Transverse colon (tissue), 4 donors: ENCODE measurements around the gene ATP1A3. TPM values are rescaled to one million over a fixed set of nuclear protein-coding genes. Genes with fewer than 3 reads are reported as not detected.

Experiments used
- DNase-seq: peaks from one replicate; pipeline ENCODE4 v3.0.0-alpha.2; 2019
- H3K27ac ChIP-seq, 4 donors: fragments of 200-600 bp; sonication (generic); 2 replicates each; pipeline ENCODE4 v1.5.1; 2016 to 2018; ENCODE audit warnings: inconsistent platforms in 4 of 4
- H3K27me3 ChIP-seq: fragments of 200-600 bp; sonication (generic); 2 replicates; pipeline ENCODE4 v1.5.1; 2017; ENCODE audit warnings: inconsistent platforms
- H3K36me3 ChIP-seq, 4 donors: fragments of 200-600 bp; sonication (generic); 2 replicates each; pipeline ENCODE4 v1.5.1; 2017 to 2019; ENCODE audit warnings: inconsistent platforms in 4 of 4
- H3K4me1 ChIP-seq, 4 donors: fragments of 200-600 bp; sonication (generic); 2 replicates each; pipeline ENCODE4 v1.5.1; 2017 to 2020; ENCODE audit warnings: inconsistent platforms in 4 of 4
- H3K4me3 ChIP-seq, 4 donors: fragments of 200-600 bp; sonication (generic); 1 replicate in 1 of 4; 2 replicates in 3 of 4; pipeline versions ENCODE4 v1.5.1 to v1.6.1; 2017 to 2019; ENCODE audit warnings: inconsistent platforms in 4 of 4
- H3K9me3 ChIP-seq, 2 donors: fragments of 200-600 bp; sonication (generic); 2 replicates each; pipeline ENCODE4 v1.5.1; 2017 to 2019; ENCODE audit warnings: inconsistent platforms in 2 of 2
- EP300 ChIP-seq: sonication (generic); formaldehyde crosslinking; IDR thresholded peaks from one replicate; pipeline ENCODE4 v1.6.1; 2017; ENCODE audit warnings: antibody characterized with exemption, low read depth
- POLR2A ChIP-seq: fragments of 450-650 bp; IDR thresholded peaks from one replicate; pipeline ENCODE4 v1.6.1; 2016; ENCODE audit warnings: antibody characterized with exemption, mild to moderate bottlenecking, moderate library complexity
- POLR2AphosphoS5 ChIP-seq, 3 donors: sonication (generic); formaldehyde crosslinking; IDR thresholded peaks; one replicate each; pipeline ENCODE4 v1.6.1; 2016; ENCODE audit warnings: antibody characterized with exemption in 3 of 3
- WGBS, 2 donors: methylation state at CpG; one replicate each; pipeline ENCODE4 v1.1.5; 2018; ENCODE audit warnings: low coverage in 1 of 2; 5-methylcytosine and 5-hydroxymethylcytosine counted together
- in situ Hi-C, 4 donors: fragments of 200-750 bp; cut with MboI; loops; one replicate each; pipeline versions ENCODE4 v1.15.0 to v1.15.1; 2017; ENCODE audit warnings: low sequenced_read_pairs in 3 of 4, low pct_ligation_motif_present in 1 of 4, low pct_unique_long_range_greater_than_20kb in 1 of 4
- intact Hi-C: fragments of 100-400 bp; cut with DNase I; formaldehyde crosslinking; loops from one replicate; pipeline ENCODE4 v1.15.1; 2023; ENCODE audit warnings: low total_unique reads
- total RNA-seq, 4 donors: library from RNA; depleted of rRNA; stranded (reverse); fragments of >200 nt; gene quantifications; one replicate each; pipeline ENCODE4 v1.1.0, GENCODE V29; 2016
- TF ChIP-seq, protein P1 (sequence below), 5 experiments: fragments of 200-600 bp in 3 of 5; fragments of 450-650 bp in 2 of 5; sonication (generic) in 3 of 5; IDR thresholded peaks; 1 replicate in 2 of 5; 2 replicates in 3 of 5; pipeline ENCODE4 v1.5.1; 2016 to 2017; ENCODE audit warnings: antibody characterized with exemption in 5 of 5, inconsistent platforms in 3 of 5, mild to moderate bottlenecking in 2 of 5, moderate library complexity in 1 of 5

ATP1A3 gene
- total RNA-seq, 4 donors from 2014 or later, result 0.20 to 1.1 (median 1.1) TPM; not detected in 1

- peaks cover 95% of the 10 kb centered on the region for H3K27me3 ChIP-seq
- peaks cover 0 to 22% (median 17%) of the 10 kb centered on the region in 4 donors for H3K4me1 ChIP-seq
- no peaks in the 10 kb centered on the region for H3K9me3 ChIP-seq
- H3K27ac ChIP-seq, result no peak overlapping the region
- no peaks in the 10 kb centered on the region for H3K36me3 ChIP-seq
- no peak for TF ChIP-seq EP300
- TF ChIP-seq, protein P1, sequence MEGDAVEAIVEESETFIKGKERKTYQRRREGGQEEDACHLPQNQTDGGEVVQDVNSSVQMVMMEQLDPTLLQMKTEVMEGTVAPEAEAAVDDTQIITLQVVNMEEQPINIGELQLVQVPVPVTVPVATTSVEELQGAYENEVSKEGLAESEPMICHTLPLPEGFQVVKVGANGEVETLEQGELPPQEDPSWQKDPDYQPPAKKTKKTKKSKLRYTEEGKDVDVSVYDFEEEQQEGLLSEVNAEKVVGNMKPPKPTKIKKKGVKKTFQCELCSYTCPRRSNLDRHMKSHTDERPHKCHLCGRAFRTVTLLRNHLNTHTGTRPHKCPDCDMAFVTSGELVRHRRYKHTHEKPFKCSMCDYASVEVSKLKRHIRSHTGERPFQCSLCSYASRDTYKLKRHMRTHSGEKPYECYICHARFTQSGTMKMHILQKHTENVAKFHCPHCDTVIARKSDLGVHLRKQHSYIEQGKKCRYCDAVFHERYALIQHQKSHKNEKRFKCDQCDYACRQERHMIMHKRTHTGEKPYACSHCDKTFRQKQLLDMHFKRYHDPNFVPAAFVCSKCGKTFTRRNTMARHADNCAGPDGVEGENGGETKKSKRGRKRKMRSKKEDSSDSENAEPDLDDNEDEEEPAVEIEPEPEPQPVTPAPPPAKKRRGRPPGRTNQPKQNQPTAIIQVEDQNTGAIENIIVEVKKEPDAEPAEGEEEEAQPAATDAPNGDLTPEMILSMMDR (IDR thresholded peaks at IDR 0.05), result no peak
- no peak for TF ChIP-seq POLR2A
- TF ChIP-seq POLR2AphosphoS5 (IDR thresholded peaks at IDR 0.05), result no peak
- DNase-seq, result no peak
- 51% methylated on average over 14 of the region's 14 CpGs; no CpG with 5 or more reads in 1 of the 2 donors for WGBS, 2 donors
- intact Hi-C loops, result no loop called here
- H3K4me3 ChIP-seq, result no peak overlapping the region
- in situ Hi-C loops, result no loop called here
Measured at GRCh38 chr19:41929536-41930071, 64.4 kb downstream of the ATP1A3 start.

- 6% methylated on average over 25 of the region's 29 CpGs; no CpG with 5 or more reads in 1 of the 2 donors for WGBS, 2 donors
- Histone ChIP-seq H3K27me3 (peaks cover 97% of the 10 kb centered on the region), H3K27ac (peak overlapping the region in 1 of 4 donors; percentile 25), H3K9me3 (no peaks in the 10 kb centered on the region), H3K36me3 (no peaks in the 10 kb centered on the region), H3K4me3 (peak overlapping the region in 3 of 4 donors; percentile 39 to 54 (median 47)), H3K4me1 (peaks cover 0 to 22% (median 17%) of the 10 kb centered on the region in 4 donors)
- TF ChIP-seq POLR2AphosphoS5 (IDR thresholded peaks at IDR 0.05), result peak in 1 of 3 donors; percentile 11
- no peak for TF ChIP-seq POLR2A
- in situ Hi-C loops, result no loop called here
- intact Hi-C loops, result no loop called here
- peak; percentile 55 for DNase-seq
Measured at GRCh38 chr19:41928754-41929535, 65.1 kb downstream of the ATP1A3 start.

DNA sequence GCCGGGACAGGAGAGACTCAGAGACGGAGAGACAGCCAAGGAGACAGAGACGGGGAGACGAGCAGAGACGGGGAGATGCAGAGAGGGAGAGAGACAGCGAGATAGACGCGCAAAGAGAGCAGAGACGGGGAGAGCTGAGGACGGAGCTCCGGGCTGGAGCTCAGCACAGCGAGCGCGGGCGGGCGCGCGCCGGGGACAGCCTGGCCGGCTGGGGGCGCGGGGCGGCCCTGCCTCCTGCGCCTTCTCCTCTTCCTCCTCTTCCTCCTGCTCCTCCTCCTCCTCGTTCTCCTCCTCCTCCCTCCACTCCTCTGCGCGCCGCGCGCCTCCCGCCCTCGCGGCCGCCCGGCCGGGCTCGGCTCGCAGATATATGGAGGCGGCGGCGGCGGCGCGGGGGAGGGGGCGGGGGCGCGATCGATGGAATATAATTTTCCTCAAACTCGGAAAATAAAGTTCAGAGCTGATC, 65.8 kb downstream of the ATP1A3 start, which contains the start of gene ERFL:
Gene ERFL, minus strand, starts transcription at position 229 of the 463 bp plus-strand sequence. CDS start 15,530 bp downstream, outside the sequence.
- H3K36me3 ChIP-seq, result no peaks in the 10 kb centered on the region
- peak within 1 kb of the TSS; percentile 4 to 54 (median 43) for H3K4me3 ChIP-seq
- WGBS, 2 donors, result 0 to 1% methylated on average over 6 to 49 of the region's 49 CpGs
- no peak for DNase-seq
- peaks cover 0 to 22% (median 17%) of the 10 kb centered on the region in 4 donors for H3K4me1 ChIP-seq
- peaks cover 93% of the 10 kb centered on the region for H3K27me3 ChIP-seq
- no peaks in the 10 kb centered on the region for H3K9me3 ChIP-seq
- intact Hi-C loops (no loop called here), in situ Hi-C loops (no loop called here)
- H3K27ac ChIP-seq, result peak within 1 kb of the TSS in 2 of 4 donors; percentile 3 to 25
- TF ChIP-seq POLR2A, result no peak
- TF ChIP-seq POLR2AphosphoS5 (IDR thresholded peaks at IDR 0.05), result no peak
- TF ChIP-seq, protein P1 (IDR thresholded peaks at IDR 0.05), result no peak
- TF ChIP-seq EP300, result no peak

DNA sequence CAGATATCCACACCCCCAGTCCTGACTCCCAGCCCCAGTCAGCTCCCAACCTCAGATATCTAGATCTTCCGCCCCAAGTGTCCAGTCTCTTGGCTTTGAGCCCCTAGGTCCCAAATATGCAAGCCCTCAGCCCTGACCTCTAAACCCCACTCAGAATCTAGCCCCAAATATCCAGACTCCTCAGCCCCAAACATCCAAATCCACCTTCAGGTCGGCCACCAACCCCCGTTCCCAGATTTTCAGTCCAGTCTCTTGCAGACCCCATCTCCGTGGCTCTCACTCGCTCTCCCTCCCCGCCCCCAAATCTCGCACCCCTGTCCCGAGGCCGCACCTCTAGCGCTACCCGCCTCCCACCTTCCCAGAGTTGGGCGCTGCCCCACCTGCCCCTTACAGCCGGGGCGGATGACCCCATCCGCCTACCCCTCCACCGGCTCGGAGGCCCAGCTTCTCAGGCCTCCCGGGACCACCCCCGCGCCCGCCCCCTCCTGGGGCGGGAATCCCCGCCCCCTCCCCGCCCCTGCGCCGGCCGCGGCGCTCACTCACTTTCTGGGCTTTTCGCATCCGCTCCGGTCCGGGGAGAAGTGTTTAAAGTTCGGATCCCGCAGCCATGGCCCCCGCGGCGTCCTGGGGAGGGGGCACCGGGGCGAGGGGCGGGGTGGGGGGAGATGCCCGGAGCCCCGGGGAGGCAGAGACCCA, 66.4 kb downstream of the ATP1A3 start:
- Histone ChIP-seq H3K36me3 (no peaks in the 10 kb centered on the region), H3K27me3 (peaks cover 93% of the 10 kb centered on the region), H3K4me1 (peaks cover 0 to 22% (median 17%) of the 10 kb centered on the region in 4 donors), H3K27ac (peak overlapping the region in 2 of 4 donors; percentile 3 to 25), H3K4me3 (peak overlapping the region in 3 of 4 donors; percentile 39 to 54 (median 47)), H3K9me3 (no peaks in the 10 kb centered on the region)
- in situ Hi-C loops, result no loop called here
- 9 to 80% methylated on average over 1 to 41 of the region's 43 CpGs for WGBS, 2 donors
- DNase-seq, result peak; percentile 39
- TF ChIP-seq POLR2A (no peak), POLR2AphosphoS5 (IDR thresholded peaks at IDR 0.05) (no peak)
- intact Hi-C loops, result no loop called here
